DND-41 (cell line): Measurements from ENCODE around the gene GRIK2.

ENCODE experiments used
- CTCF ChIP-seq: IDR thresholded peaks from 2 replicates; pipeline ENCODE4 v1.5.1; 2012; ENCODE audit warnings: borderline replicate concordance, low read length, moderate library complexity, mild to moderate bottlenecking; ENCODE audit not compliant: poor library complexity, severe bottlenecking; ENCODE audit errors: extremely low read depth
- EZH2 ChIP-seq: IDR thresholded peaks from 3 replicates; pipeline ENCODE4 v1.6.1; 2012; ENCODE audit warnings: borderline replicate concordance, low read depth, mild to moderate bottlenecking, moderate library complexity, low read length, inconsistent platforms; ENCODE audit not compliant: severe bottlenecking

- no peak for TF ChIP-seq CTCF
- no peak for TF ChIP-seq EZH2
Measured at GRCh38 chr6:101527467-101527866, 134.0 kb downstream of the GRIK2 start.
